Measurements from ENCODE around the gene SAXO1.
"Not testable (repeated sequence)": the region's sequence is repeated elsewhere in the genome, so short reads cannot be mapped to it uniquely, and the experiment has no call there.

The SAXO1 gene

DNA sequence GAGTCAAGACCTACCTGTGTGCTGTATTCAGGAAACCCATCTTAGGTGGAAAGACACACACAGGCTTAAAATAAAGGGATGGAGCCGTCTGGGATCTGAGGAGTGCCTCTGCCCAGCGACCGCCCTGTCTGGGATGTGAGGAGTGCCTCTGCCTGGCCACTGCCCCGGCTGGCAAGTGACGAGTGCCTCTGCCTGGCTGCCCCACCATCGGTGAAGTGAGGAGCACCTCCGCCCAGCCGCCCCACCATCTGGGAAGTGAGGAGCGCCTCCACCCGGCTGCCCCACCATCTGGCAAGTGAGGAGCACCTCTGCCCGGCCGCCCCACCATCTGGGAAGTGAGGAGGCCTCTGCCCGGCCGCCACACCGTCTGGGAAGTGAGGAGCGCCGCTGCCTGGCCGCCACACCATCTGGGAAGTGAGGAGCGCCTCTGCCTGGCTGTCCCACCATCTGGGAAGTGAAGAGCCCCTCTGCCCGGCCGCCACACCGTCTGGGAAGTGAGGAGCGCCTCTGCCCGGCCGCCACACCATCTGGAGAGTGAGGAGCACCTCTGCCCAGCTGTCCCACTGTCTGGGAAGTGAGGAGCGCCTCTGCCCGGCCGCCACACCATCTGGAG, 33.7 kb downstream of the SAXO1 start:
- no peak for DNase-seq

DNA sequence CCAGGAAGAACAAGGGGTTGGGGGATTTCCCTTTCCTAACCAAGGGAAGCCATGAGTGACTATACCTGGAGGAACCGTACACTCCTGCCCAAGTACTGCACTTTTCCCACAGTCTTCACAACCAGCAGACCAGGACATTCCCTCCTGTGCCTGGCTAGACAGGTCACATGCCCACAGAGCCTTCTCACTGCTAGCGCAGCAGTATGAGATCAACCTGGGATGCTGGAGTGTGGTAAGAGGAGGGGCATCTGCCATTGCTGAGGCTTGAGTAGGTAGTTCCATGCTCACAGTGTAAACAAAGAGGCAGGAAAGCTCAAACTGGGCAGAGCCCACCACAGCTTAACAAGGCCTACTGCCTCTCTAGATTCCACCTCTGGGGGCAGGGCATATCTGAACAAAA, 35.9 kb downstream of the SAXO1 start:
- no peak for DNase-seq

DNA sequence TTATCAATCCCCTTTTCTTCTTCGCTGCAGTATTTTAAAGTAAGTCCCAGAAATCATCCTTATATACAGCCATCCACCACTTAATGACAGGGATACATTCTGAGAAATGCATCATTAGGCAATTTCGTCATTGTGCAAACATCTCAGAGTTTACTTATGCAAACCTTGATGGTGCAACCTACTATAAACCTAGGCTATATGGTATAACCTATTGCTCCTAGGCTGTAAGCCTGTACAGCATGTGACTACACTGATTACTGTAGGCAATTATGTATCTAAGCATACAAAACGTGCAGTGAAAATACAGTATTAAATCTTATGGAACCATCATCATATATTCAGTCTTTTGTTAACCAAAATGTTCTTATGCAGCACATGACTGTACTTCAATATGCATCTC, 36.8 kb downstream of the SAXO1 start:
- no peak for DNase-seq

DNA sequence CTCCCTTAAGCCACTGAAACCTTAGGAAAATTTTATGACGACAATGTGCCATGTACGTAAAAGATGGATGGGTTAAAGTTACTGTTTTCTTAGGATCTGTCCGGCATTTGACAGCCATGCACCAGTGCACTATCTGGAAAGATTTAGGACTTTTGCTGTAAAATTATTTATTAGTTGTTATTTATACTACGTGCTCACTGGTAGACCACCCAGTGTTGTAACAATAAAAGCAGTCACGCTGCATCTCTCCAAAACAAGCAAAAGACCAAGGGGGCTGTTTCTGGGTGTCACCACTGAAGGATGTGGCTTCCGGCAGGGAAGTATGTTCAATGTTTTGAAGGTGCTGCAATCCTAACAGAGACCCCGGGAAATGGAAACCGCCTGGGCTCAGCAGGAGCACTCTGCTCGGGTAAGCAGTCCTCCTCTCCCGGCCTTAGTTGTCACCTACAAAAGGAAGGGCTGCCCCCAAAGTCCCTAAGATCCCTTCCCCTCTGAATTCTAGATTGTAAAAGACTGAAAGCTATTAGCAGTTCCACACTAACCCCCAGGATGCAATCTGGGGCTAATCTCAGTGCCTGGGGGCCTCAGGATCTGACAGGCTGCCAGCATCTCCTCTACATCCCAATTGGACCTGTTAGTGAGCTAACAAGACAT, 38.6 kb downstream of the SAXO1 start:
- no peak for DNase-seq

DNA sequence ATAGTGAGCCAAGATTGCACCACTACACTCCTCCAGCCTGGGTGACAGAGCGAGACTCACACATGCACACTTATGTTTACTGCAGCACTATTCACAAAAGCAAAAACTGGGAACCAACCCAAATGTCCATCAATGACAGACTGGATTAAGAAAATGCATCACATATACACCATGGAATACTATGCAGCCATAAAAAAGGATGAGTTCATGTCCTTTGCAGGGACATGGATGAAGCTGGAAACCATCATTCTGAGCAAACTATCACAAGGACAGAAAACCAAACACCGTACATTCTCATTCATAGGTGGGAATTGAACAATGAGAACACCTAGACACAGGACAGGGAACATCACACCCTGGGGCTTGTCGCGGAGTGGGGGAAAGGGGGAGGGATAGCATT, 41.8 kb downstream of the SAXO1 start:
- DNase-seq = not testable (repeated sequence)

DNA sequence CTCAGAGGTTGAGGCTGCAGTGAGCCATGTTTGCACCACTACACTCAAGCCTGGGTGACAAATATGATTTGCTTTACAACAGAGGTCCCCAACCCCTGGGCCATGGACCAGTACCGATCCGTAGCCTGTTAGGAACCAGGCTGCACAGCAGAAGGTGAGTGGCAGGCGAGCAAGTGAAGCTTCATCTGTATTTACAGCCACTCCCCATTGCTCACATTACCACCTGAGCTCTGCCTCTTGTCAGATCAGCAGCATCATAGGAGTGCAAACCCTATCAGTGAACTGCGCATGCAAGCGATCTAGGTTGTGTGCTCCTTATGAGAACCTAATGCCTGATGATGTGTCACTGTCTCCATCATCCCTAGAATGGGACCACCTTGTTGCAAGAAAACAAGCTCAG, 42.5 kb downstream of the SAXO1 start:
- DNase-seq = no peak

DNA sequence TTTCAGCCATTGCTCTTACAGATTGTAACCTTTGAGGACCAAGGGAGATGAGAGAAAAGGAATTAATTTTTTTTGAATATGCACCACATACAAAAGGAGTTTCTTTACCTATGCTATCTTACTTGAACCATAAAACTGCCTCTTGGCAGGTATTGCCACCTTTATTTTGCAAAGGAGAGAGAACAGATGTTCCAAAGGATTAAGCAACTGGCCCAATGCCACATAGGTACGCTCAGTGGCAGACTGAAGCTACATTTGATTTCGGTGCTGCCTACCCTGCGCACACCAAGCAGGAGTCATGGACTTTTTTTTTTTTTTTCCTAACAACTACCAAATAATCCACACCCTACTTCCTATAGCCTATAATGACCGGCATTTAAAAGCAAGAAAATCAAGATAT, 43.1 kb downstream of the SAXO1 start:
- no peak for DNase-seq

DNA sequence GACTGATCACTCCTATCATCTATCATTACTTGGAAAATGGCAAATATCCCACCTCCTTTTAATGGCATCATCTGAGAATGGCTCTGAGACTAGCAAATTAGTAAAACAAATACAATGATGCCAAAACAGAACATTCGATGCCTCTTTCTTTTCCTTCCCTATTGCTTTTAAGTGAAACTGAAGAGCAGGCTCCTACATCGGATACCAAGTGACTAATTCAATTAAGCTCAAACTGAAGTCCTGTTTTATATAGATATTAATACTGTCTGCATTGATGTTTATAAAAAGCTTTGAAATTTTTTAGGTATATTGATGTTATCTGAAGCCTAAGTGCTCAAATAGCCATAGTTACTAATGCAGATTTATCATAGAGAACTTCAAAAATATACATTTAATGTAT, 43.9 kb downstream of the SAXO1 start:
- DNase-seq = no peak

DNA sequence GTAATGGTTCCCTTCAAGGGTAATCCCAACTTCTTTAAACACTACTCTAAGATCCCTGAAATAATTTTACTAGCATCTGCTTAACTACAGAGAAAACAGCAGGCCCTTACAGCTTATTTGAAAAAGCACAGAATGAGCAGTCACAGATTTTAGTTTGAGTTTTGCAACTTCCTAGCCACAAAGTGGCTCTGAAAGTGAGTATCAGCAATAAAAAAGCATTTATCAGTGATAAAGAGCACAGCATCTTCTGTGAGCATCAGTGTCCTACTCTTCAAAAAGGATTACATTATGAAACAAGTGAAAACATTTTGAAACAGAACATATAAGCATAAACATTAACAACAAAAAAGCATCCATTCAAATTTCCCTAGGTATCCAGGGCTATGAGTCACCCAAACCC, 45.0 kb downstream of the SAXO1 start:
- no peak for DNase-seq

DNA sequence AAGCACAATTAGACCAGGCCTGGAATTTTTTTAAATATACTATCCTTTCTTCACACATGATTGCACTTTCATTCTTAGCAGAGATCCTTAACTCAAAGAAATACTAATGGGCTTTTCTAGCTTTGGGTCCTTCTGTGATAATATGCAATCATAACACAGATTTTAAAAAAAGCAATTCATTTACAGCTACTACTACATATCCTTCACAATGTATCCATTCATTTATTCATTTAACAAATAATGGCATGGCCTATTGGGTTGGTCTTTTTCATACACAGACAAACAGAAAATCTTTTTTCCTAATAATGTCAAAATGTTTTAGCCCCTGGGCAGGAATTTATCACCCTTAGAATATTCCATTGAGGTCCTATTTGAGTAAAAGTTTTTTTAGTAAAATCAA, 47.0 kb downstream of the SAXO1 start:
- no peak for DNase-seq

DNA sequence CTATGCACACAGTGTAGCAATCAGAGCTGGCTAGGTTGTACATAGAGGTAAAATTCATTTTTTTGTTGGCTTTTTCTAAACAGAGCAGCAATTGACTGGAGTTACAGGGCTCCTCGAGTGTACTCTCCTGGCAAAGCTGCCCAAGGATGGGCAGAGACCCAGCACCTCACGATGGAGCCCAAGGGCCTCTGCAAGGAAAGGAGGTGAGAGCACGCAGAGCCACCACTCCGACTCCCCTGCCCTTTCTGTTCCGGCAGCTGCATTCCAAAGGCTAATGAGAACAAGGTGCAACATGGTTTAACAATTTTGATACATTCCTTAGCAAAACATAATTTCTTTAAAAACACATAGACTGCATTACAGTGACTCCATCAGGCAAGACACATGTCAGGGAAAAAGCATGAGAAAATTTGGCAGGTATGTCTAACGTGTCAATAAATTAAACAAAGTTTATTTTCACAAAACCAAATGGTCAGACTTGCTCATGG, 47.5 kb downstream of the SAXO1 start:
- DNase-seq = peak; percentile 61

DNA sequence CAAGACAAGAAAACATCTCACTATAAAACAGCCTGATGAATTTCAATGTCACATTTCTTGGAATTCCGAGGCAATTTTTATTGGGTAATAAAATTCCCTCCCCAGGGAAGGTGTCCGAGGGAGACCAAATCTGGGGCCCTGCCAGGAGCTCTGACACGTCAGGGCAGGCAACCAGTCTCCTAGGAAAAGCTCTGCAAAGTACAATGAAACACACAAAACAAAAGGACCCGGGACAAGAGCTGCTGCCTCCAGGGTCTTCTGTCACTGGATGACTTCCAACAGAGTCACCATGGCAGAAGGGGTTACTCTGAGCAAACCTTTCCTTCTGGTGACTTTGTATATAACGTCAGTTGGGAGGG, 50.8 kb downstream of the SAXO1 start:
- no peak for DNase-seq

DNA sequence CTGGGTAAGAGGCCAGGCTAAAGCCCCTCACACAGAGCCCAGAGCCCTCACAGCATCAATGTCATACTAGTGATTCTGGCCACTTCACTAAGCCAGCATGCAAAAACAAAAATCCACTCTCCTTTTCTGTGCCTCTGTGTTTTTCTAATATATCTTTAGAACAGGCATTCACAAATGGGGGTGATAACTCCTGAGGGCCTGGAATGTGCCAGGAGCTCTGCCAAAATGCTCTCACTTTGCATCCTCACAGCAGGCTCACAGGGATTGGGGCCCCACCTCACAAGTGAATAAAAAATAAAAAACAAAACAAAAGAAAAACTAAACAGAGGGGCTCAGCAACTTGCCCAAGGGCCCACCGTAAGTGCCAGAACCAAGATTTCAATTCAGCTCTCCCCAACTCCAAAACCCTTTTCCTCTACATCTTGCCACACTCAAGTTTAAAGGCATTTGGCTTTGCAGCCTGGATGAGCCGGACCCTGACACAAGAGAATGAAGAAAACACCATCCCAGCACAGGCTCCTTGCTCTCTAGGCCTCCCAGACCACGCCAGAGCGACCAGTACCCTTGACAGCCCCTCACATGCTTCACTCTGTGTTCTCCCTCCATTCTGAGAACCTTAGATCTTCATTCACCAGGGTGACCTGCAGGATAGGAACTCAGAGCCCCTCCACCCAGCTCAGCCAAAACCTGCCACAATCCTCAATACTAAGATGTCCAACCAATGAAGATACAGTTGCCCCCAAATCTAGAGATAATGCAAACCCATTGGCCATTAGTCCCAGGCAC, 51.3 kb downstream of the SAXO1 start:
- no peak for DNase-seq

DNA sequence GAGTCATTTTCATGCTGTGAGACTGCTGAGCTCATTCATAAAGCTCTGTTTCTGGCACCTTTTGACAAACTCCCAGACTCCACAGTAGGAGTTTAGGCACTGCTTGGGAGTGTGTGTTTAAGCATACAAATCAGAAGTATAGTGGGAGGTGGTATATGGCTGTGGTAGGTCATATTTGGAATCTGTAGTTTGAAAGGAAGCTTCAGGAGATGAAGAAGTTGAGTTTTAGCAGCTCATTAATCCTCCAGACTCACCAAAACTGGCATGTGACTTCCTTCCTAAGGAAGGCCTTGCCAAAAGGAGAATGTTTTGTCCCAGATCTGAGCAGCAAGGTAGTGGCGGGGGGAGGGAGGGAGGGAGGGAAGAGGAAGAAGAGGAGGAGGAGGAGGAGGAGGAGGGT, 52.8 kb downstream of the SAXO1 start:
- DNase-seq = peak; percentile 54

DNA sequence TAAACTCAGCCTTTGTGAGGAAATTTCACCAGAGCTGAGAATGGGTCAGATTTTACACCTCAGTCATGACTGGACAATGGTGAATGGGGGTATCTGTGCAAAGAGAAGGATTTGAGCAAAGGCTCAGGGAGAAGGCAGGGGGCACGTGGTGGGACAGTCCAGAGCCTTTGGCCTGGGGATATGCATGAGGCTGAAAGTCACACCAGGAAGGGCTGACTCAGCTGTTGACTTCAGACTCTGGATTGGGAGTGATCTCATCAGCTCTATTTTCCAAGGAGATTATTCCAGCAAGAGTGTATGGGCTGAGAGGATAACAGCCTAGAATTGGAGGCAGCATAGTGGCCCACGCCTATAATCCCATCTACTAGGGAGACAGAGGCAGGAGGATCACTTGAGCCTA, 53.6 kb downstream of the SAXO1 start:
- peak; percentile 64 for DNase-seq

DNA sequence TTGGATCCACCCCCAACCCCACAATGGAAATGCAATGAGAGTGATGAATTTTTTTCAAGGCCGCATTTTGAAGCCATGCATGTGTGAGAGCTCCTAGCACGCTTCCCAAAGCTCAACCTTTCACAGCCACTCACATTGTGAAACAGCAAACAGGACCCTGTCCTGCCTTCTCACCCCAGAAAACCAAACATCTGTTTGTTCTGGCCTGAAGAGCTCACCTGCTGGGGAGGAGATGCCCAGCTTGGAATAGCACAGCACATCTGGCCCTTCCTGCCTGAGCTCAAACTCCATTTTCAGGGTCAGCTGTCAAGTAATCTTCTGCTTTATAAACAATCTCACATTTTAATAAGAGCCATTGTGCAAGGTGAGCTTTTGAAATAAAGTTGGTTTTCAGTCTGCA, 54.8 kb downstream of the SAXO1 start:
- no peak for DNase-seq

DNA sequence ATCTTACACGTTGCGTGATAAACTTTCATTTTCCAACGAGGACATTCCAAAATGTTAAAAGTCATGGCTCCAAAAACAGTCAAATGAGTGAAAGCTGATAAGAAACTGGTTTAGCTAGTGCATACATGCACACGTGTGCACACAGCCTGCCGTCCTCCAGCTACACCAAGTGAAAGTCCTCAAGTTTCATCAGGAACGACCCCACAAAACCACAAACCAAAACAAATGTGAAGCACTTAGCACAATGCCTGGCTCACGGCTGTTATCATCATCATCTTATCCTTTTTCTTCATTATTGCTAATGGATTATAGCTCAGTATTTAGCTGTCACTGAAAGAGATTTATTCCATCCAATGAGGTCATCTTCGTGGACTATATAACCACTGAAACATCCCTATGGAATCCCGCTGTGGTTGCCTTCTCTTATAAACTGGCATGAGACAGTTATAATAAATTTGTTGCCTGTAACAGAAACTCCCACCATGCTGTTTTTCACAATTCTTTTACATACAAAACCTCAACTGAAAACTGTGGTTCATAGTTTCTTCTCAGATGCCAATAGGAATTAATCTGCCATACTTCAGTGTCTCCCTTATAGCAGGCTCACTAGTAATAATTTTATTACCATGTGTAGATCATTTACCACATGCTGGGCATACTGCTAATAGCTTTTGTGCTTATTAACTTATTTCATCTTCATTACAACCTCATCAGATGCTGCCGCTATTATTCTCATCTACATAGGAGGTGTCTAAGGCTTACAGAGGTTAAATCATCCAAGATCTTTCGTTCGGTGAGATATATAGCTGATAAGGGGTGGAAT, 56.1 kb downstream of the SAXO1 start:
- peak; percentile 97 for DNase-seq

DNA sequence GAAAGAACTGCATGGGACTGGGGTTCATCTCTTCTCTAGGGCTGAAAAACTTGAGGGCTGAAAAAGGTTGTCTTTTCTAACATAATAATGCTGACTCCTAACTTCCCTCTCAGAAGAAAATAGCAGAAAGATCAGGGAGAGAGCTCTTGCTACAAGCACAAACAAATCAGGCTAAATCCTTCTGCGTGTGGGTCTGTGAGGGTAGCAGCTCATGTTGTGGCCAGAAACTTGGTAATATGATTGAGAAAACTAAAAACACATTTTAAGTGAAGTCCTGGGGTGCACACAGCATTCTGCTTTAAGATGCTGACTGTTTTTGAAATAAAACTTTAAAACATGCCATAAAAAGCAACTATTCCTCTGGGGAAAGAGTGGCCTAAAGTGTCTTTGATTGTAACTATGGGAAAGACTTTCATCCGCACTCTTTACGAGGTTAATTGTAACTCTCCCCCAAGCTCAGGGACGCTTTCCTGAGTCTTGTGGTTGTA, 56.7 kb downstream of the SAXO1 start:
- no peak for DNase-seq

DNA sequence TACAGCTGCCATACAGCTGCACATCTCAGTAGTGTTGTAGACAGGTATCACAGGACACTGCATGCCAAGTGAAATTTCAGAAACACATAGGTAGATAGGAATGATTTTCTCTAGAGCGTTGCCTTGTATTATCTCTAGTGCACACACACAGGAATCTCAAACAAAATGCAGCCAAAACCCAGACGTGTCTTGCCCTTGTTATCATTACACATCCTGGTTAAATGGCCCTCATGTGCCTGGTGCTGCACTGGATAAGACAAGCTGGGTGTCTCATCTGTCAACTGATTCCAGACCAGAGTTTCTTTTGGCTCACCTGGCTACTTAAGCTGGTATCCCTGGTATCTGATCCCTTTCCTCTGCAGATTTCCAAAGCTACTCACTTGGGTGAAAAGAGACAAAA, 59.7 kb downstream of the SAXO1 start:
- DNase-seq = no peak

DNA sequence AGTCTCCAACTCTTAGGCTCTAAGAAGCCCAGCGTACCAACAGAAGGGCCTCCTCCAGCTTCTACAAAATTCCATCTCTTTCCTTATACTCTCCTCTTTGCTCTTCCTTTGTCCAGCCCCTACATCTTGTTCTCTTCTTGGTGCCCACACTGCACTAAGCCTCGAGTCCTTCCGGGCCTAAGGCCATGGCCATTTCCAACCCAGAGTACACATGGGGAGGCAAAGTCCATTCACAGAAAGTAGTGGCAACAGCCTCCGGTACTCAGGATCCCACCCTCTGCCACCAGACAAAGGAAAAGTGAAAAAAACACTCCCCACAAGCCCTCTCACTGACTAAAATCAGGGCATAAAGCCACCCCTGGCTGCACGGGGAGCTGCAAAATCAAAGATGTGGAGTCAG, 60.3 kb downstream of the SAXO1 start:
- DNase-seq = no peak

DNA sequence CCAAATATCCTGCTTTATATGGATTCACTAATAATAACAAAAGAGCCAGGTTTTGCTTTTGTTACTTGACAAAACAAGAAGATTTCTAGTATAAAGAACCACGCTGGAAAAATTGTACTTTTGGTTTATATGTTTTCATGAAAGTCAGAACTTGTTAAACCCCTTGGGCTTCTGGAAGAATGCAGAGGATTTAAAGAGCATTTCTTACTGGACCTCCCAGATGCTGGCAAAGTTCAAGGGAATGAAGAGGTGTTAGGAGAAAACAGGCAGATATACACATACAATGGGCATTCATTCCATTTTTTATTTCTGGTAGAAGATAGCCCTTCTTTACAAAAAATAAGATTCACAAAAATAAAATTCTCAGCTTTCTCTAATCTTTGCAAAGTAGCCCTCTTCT, 61.1 kb downstream of the SAXO1 start:
- DNase-seq = no peak

DNA sequence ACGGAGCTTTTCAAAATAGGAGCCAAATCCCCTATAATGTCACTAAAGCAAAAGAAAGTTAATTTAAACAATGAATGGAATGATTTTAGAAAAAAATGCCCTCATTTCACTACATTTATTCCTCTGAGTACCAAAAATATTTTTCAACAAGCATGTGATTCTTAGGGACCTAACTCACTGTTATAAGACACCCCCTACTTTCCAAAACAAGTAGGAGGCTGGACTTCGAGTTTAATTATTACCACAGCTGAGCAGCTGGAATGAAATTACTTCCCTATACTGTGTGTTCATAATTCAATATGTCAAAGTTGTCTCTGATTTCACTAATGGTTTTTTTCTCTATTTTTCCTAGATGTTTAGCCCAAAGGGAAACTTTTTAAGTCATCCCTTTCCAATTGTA, 61.6 kb downstream of the SAXO1 start:
- no peak for DNase-seq

DNA sequence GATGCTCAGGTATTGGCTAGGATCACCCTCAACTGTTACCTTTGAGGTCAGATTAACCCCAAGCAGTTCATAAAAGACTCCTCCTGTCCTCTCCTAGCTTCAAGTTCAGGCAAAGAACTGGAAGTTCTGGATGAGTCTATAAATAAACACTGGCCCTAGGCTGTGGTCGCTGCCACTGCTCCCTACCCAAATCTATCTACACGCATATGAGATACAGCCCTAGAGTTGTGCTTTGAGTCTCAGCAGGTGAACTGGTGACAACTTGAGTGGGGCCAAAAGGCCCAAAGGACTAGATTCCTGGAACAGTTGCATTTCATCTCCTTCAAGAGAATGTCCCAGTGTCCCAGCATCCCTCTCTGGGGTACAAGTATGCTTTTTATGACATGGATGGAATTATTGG, 62.6 kb downstream of the SAXO1 start:
- no peak for DNase-seq

Data from fibroblast of skin of right biceps (primary cell).